Fibroblast of upper back skin (primary cell): ENCODE measurements around the gene RIMBP2.

Experiments used
- DNase-seq: peaks from one replicate; pipeline ENCODE4 v3.0.0-alpha.2; 2013

The RIMBP2 gene

GRCh38 chr12:130477266-130477665 is 238.8 kb downstream of the RIMBP2 start:
- no peak for DNase-seq

DNA sequence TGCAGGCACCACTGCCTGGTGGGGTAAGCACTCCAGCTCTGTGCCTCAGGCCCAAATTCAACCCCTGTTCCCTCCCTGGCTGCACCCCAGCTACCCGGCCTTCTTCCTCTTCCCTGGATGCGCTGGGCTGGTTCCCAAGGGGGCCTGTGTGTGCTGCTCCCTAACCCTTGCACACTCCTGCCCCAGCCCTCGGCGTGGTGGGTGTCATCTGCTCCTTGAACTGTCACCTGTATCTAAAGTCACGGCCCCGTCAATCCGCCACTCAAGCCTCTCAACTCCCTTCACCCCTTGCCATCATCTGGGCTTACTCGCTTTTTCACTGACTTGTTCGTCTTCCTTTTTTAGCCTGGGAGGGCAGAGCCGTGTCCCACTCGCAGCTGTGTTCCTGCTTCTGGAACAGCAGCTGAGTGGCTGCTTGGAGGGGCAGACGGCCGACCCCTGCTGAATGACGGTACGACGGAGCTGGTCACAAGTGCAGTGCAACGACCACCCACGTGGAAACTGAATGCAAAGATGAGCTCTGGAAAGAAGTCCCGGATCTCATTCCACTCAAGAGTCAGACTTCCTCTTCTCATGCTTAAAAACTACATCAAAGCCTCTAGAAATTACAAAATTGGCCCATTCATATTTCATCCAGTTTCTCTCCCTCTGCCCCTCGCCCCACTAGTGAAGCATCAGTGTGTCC is 239.5 kb downstream of the RIMBP2 start:
- no peak for DNase-seq

DNA sequence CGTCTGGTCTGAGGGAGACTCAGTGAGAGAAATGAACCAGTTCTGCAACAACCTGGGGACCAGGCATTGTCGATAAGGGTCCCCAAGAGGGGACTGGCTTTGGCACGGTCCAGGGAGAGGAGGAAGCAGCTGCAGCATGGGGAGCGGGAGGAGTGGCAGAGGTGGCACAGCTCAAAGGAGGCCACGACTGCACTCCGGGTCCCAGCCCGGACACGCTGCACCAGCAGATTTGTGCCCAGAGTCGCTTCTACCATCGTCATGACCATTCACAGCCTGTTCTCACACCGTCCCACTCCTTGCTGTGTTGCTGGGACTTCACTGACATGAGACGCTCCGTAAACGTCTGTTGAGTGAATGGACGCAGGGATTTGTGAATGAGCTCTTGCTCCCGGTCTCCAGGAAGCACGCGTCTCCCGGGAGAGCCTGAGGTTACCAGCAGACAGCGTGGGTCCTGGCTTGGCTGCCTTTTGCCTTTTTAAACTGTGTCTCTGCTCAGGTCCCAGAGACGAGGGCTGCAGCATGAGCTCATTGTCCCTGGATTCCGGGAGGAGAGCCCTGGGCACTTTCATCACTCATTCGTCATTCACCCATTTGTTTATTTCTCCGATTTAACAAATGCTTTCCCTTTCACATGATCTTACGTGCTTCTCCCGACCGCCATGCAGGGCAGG is 241.4 kb downstream of the RIMBP2 start:
- DNase-seq: no peak

DNA sequence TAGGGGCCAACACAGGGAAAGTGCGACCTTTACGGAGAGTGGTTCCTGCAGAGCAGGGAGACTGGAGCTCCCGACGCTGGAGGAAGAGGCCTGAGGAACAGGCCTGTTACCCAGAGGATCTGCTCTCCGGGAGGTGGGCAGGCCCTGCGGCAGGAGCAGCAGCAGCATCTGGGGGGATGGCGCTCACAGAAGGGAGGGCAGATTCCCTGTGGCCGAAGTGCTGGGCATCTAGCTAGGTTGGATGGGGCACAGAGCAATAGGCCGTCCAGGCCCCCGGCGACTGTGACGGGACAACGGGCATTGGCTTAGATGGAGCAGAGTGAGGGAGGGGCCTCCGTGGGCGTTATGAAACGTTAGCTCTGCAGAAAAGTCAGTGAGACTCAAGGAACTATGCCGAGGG is 242.8 kb downstream of the RIMBP2 start:
- no peak for DNase-seq

DNA sequence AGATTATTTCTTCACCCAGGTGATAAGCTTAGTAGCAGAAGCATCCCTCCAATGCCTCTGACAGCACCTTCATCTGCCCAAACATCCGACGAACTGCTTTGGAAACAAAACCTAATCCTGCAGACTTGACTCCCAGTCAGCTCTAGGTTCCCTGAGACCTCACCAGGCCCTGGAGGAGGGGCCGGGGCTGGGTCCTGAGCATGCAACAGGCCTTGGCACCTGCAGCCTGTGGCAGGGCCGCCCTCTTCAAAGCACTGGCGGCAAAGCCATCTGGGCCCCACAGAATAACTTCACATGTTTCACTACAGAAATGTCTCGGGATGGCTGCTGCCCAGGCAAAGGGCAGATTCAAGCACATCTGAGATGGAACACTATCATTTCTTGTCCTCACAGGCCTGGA is 245.1 kb downstream of the RIMBP2 start:
- DNase-seq: no peak

DNA sequence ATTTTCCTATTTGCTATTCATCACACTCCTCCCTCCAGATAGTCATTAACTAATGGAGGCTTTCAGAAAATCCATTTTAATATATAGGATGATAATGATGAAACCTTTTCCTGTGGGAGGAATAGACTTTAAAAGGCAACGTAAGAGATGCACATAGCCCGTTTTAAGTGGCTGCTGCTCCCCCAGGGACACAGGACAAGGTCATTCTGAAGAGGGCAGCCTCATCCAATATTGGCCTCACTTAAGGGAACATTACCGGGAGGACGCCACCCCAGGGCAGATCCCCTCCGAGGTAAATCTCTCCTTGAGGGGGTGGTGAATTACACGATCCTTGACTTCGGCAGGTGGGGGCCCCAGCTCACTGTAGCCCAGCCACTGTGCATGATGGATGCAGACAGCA is 246.5 kb downstream of the RIMBP2 start:
- no peak for DNase-seq

DNA sequence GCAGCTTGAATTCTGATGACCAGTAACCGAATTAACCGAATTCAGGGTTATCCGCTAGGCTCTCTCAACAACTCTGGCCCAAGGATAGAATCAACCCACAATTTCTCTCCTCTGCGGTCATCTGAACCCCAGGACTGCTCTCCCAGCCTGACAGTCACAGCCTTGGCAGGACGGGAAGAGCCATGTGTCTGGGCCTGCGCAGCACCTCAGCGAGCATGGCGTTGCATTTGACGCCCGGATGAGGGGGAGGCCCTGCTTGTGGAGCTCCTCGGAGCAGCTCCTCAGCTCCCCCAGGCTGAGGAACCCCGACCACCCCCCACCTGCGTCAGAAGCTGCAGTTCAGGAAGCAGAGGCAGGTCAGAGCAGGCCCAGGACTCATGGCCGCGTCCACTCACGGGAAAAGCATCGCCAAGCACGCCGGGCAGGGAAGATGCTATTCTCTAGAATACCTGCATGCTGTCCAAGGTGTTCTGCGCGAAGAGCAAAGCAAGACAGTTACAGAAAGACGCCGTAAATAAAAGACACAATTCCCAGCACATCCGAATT is 247.3 kb downstream of the RIMBP2 start:
- DNase-seq: no peak

DNA sequence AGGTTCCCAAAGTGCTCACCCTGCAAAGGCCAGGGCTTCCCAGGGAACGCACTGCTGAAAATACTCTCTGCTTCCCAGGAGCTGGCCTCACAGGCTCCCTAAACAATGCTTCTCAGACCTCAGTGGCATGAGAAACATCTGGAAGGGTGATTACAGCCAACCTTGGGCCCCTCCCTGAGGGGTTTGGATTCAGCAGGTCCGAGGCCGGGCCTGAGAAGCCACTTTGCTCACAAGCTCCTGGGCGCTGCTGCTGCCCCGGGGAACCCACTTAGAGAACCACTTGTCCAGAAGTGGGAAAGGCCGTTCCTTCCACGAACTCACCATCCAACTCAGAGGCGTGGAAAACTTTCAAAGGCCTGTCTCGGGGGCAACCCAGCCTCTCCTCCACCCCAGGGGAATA is 247.9 kb downstream of the RIMBP2 start:
- DNase-seq: no peak

GRCh38 chr12:130465626-130466025 is 250.5 kb downstream of the RIMBP2 start:
- DNase-seq: no peak

GRCh38 chr12:130465046-130465445 is 251.1 kb downstream of the RIMBP2 start:
- no peak for DNase-seq

- no peak for DNase-seq
These were observed 252.1 kb downstream of the RIMBP2 start for GRCh38 chr12:130463818-130464670.

GRCh38 chr12:130463275-130463658 is 252.8 kb downstream of the RIMBP2 start:
- no peak for DNase-seq

- no peak for DNase-seq
These were observed 253.4 kb downstream of the RIMBP2 start for GRCh38 chr12:130462558-130463274.

DNA sequence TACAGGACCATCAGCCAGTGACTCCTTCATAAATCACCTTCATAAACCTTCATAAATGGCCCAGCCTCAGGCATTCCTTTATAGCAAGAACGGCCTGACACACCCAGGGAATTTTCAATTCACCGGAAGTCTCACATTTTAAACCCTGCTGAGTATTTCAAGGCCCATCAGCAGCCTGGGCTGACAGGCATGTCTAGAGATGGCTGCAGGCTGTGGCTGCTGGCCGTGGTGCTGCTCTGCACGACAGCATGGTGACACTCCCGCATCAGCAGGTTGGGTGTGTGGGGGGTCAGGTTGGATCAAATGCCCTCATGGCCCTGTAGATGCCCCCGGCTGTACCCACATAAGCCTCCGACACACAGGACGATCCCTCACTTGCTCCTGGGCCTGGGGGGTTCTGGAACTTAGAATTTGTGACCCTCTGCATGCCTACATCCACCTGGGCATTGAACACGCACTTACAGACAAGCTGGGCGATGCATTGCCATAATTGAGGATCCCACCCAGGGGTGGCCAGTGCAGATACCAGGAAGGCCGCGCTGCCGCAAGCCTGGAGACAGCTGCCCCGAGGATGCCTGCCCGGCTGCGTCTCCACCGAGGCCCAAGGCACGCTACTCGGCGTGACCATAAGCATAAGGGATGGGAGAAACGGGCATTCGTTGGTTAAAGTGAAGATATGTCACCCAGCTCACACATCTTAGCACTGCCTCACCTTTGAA is 254.1 kb downstream of the RIMBP2 start:
- DNase-seq: no peak

DNA sequence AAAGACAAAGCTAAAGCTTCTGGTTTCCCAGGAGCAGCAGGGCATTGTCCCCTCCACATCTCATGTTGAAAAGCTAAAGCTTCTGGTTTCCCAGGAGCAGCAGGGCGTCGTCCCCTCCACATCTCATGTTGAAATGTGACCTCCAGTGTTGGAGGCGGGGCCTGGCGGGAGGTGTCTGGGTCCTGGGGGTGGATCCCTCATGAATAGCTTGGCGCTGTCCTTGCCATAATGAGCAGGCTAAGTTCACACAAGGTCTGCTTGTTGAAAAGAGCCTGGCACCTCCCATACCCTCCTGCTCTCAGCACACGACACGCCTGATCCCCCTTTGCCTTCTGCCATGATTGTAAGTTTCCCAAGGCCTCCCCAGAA is 254.7 kb downstream of the RIMBP2 start:
- no peak for DNase-seq

DNA sequence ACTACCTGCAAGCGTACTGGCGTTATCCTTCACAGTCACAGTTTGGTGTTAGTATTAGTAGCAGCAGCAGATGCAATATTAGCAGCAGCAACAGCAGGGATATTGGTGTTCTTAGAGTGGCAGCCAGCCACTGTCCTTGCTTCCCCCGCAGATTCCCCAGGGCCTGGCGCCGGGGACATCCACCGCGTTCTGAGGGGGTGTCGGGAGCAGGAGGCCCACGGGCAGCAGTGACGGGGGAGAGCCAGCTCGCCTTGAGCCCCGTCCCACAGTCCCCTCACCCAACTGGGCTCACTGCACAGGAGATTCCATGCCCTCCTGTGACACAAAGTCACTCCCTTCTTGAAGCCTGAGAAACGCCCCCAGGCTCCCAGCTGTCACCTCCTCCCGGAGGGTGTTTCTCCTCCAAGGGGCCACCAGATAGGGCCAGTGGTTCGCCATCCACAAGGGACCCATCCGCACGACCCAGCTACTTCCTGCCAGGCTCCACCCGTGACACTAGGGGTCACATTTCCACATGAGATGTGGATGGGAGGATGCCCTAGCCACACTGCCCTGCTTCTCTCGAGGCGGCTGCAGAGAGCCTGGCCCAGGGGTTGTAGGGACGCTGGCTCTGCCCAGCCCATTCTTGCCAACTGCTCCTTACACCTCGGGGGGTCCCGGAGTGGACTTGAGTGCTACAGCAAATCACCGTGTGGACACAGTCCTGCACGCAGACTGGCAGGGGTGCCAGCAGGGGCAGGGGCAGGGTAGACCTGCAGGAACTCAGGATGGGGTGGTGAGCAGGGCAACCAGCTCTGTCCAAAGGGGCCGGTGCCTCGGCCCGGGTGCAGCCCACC is 255.3 kb downstream of the RIMBP2 start:
- DNase-seq: no peak

- DNase-seq: no peak
These were observed 256.2 kb downstream of the RIMBP2 start for GRCh38 chr12:130459916-130460315.

GRCh38 chr12:130458341-130458740 is 257.8 kb downstream of the RIMBP2 start:
- no peak for DNase-seq

GRCh38 chr12:130457215-130457614 is 258.9 kb downstream of the RIMBP2 start:
- no peak for DNase-seq

DNA sequence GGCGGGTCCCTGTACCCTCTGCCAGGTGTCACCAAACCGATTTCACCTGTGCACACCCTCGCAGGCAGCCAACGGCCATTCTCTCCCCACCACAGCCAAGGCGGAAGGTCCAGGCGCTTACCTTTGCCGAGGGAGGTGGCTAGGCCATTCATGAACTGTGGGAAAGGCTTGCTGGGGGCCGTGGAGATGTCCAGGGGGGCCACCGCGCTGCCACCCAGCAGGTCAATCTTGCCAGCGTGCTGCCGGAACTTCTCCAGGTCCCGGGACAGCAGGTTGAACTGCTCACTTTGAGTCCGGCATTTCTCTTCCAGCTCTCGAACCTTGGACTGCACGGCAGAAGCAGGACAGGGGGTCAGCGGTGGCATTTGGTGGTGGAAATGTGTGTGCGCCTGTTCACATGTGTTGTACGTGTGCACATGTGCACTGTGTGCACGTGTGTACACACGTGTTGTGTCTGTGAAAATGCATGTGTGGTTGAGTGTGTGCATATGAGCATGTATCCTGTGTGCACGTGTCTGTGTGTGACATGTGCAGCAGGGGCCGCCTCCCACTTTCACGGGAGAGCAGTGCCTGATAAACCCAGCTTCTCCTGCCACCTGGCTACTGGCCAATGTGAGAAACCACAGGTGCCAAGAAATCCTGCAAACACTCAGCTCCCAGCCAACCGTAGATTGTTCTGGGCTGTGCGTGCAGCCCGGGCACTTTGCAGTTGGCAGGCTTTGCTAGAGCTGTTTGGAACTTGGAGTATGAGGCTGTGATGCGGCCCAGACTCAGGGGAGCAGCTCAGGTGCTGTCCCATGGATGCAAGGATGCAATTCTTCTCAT is 259.5 kb downstream of the RIMBP2 start:
- DNase-seq: no peak
